ENCODE measurements around the gene PTPRJ.
"Not testable (repeated sequence)": the region's sequence is repeated elsewhere in the genome, so short reads cannot be mapped to it uniquely, and the experiment has no call there.

Gene PTPRJ

DNA sequence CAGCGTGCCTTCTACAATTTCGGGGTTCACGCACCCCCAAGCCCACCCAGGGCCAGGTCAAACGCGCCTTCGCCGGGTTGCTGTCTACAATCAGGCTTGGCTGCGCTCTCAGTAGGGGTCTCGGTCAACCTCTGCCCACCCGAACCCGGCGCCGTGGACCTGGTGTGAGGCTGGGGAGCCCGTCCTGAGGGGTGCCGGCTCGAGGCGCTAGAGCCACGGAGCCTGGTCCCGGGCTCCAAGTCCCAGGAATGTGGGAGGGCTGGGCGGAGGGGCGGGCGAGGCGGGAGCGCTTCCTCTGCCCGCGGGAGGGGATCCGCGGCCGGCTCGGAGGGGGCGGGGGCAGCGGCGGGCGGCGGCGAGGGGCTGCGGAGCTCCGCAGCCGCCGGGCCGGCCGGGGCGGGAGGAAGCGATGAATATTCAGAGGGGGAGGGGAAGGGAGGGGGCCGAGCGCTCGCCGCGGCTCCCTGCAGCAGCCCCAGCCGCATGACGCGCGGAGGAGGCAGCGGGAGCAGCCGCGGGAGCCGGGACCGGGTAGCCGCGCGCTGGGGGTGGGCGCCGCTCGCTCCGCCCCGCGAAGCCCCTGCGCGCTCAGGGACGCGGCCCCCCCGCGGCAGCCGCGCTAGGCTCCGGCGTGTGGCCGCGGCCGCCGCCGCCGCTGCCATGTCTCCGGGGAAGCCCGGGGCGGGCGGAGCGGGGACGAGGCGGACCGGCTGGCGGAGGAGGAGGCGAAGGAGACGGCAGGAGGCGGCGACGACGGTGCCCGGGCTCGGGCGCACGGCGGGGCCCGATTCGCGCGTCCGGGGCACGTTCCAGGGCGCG, at the start of gene PTPRJ:
Gene PTPRJ, plus strand, starts transcription at position 472 of the 819 bp plus-strand sequence. CDS start 354 bp downstream, outside the sequence.
- DNase-seq, result peak; percentile 68

DNA sequence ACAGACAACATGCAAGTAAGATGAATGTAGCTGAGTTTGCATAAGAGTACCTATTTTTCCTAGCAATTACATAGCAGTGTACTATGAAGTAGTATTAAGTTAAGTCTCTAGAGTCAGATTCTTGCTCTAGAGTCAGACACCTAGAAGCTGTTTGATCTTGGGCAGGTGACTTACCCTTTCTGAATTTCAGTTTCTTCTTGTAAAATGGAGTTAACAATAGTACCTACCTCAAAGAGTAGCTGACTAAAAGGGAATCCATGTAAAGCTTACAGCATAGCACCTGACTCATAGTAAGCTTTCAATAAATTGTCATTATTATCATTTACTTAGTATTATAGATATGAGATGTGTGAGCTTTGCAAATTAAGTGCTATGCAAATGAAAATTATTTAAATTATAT, 47.8 kb upstream of the PTPRJ start:
- no peak for DNase-seq

DNA sequence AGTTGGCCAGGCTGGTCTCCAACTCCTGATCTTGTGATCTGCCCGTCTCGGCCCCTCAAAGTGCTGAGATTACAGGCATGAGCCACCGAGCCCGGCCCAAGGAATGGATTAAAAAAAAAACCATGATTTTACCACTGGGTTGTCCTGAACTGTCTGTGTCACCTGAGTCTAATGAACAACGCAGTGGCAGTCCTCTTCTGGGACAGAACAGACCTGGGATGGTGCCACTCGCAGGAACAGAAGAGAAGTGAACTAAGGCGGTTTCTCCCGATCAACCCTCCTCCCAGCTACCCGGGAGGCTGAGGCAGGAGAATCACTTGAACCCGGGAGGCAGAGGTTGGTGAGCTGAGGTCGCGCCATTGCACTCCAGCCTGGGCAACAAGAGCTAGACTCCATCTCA, 46.6 kb upstream of the PTPRJ start:
- DNase-seq, result not testable (repeated sequence)

DNA sequence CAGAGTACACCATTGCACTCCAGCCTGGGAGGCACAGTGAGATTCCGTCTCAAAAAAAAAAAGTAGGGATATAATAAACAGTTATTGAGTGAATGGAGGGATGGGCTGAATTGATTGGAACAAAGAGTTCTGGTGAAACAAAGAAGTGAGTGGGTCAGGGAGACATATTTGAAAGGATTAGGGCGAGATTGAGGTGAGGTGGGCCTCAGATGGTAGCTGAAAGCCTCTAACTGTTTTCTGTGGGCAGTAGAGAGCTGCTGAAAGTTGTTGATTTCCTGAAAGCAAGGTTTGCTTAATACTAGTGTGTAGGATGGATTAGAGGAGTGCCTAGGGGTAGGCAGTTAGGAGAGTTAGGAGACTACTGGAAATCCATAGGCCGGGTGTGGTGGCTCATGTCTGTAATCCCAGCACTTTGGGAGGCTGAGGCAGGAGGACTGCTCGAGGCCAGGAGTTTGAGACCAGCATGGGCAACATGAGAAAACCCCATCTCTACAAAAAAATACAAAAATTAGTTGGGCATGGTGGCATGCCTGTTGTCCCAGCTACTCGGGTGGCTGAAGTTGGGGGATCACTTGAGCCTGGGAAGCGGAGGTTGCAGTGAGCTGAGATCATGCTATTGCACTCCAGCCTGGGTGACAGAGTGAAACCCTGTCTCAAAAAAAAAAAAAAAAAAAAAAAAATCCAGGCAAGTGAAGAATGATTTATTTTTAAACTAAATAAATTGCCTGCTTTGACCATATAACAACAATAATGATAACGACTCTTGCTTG, 41.4 kb upstream of the PTPRJ start:
- no peak for DNase-seq

DNA sequence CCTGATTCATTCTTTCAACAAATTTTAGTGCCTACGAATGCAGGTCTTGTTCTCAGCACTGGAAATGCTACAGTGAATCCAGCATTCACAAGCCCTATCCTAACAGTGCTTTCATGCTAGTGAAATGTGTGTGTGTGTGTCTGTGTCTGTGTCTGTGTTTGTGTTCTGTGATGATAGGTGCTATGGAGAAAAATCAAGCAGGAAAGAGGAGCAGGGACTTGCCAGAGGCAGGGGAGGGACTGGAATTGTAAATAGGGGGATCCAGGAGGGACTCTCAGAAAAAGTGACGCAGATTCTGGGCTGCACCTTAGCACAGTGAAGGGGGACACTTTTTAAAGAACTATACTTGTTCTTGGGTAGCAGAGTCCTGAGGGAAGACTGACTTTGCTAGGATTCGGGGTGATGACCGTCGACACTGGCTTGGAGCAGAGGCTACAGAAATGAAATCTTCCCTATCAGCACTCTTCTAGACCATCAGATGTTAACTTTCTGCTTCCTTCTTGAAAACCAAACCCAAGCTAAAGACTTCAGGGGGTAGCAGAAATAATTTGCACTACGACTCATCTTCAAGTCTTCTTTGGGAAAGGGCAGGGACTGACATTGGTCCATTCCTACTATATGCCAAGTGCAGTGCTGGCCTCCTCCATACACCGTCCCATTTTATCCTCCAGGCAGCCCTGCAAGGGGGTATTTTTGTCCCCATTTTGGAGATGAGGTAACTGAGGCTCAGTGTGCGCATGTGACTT, 39.3 kb upstream of the PTPRJ start:
- no peak for DNase-seq

DNA sequence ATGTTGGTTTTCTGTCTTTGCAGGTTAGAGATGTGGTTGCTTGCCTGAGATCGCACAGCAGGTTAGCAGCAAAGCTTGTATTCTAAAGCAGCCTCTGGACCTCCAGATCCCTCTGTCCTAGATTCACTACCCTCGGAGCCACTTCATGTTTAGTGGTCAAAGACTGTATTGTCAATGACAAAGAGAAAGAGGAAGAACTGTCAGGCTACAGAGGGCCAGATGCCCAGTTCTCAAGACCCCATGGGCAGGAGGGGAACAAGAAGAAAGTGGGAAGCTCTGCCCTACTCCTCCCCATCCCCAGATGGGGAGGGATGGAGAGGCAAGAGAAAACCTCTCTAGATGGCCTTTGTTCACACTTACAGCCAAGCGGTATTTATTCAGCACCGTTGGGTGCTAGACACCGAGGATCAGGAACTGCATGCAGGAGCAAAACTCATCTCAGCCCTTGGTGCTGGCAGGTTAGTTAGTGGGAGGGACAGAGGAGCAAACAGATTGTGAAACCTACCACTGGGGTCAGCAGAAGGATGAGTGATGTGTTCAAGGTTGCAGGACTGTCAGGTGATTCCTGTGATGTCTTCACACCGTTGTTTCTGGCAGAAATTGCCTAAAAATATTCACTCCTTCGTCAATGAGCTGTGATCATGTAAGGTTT, 38.3 kb upstream of the PTPRJ start:
- DNase-seq, result no peak

DNA sequence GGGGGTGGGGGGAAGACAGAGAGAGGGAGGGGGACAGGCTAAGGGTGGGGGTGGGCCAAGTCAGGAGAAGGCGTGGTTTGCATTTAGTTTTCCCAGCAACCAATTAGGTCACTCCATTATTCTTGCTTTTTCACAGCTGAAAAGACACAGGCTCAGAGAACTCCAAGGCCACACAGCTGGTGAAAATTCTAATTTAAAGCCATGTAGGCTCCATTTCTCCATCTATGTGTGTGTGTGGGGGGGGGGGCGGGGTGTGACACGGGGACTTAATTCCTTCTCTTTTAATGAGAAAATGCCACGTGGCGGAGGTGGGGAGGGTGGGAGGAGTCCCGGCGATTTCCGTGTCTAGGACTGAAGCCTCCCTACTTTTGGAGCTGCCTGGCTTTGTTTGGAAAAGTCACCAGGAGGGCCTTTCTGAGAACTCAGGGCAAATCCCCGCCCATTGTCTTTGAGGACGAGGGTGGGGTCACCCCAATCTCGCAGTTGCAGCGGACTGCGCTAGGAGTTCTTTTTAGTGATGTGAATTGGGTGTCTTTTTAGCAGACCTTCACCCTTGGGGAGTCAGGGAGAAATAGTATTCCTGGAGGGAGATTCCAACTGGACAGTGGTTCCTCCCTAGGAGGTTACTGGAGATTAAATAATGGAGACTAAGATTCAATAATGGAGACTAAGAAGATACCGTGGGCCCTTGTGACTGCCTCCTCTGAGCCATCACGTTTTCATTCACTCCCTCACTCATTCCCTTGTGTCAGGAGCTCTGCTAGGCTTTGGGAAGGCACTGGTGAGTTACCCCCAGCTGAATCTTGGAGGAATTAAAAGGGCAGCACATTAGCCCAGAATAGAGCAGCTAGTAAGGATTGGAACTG, 36.4 kb upstream of the PTPRJ start:
- no peak for DNase-seq

DNA sequence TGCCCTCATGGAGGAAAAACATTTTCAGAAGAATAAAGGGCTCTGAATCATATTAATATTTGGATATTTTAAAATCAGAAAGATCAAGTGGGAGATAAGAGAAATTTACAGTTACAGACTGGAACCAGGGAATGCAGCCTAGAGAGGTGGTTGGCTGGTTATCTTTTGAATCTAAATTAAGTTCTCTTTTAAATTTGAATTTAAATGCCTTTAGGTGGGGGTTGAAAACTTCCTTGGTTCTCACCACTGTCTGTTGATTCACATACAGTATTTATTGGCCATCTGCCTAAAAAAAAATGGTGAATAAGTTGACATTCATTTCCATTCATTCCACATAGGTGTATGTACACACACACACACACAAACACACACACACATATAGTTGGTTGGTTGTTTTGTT, 35.7 kb upstream of the PTPRJ start:
- no peak for DNase-seq

DNA sequence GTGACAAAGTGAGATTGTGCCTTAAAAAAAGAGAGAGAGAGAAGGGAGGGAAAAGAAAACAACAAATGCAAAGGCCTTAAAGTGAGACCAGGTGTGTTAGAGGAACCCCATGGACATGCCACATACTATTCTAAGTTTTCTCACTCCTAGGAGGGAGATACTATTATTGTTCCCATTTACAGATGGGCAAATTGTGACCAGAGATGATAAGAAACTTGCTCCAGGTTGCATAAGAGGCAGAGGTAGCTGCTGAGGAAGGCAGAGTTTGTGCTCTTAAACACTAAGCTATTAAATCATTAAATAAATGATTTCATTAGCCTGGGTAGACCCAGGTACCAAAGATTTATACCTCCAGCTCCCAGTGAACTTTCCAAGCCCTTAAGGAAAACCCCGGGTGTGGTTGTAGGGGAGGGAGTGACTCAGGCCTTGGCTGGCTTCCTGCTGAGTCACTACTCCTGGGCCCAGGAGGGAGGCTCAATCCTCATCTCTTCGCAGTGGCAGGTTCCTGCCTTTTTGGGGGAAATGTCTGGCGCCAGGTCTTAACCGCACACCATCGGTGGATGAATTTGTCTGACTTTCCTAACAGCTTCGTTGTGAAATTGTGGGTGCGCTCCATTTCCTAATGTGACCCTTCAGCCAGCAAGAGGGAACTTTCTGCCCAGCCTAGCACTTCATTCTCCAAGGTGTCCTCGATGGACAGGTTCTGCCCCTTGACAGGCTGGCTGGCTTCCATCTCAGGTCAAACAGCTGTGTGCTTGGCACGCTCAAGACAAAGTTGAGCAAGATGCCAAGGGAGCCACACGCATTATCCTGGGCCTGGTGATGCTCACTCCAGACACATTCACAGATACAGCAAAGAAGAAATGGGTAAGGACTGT, 33.4 kb upstream of the PTPRJ start:
- DNase-seq, result peak; percentile 47

DNA sequence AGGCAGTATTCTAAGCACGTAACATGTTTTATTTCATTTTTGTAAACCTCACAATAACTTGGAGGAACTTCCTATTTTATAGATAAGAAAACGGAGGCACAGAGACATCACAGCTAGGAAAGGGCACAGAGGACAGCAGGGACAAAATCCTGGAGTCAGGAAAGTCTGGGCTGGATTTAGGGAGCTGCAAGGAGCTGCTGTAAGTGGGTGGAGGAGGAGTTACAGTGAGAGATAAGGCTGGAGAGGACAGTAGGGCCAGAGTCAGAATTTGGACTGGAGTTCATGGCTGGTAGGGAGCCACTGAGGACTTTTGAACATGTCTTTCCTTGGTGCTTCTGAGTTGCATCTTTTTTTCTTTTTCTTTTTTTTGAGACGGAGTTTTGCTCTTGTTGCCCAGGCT, 32.2 kb upstream of the PTPRJ start:
- DNase-seq, result no peak

DNA sequence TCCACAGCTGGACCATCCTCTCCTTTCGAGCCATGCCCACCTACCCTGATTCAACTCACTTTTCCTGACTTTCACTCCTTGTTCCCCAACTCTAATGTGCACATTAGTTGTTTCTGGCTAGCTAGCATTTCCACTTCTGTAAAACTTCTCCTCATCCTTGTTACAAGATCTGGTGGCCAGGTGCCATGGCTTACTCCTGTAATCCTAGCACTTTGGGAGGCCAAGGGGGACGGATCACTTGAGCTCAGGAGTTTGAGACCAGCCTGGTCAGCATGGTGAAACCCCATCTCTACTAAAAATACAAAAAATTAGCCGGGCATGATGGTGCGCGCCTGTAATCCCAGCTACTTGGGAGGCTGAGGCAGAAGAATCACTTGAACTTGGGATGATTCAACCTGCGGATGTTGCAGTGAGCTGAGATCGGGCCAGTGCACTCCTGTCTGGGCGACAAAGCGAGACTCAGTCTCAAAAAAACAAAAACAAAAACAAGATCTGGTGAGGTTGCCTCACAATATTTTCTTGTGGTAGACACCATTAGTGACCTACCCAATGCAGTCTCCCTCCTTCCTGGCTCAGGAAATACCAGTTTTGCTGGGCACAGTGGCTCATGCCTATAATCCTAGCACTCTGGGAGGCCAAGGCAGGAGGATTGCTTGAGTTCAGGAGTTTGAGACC, 31.2 kb upstream of the PTPRJ start:
- not testable (repeated sequence) for DNase-seq

DNA sequence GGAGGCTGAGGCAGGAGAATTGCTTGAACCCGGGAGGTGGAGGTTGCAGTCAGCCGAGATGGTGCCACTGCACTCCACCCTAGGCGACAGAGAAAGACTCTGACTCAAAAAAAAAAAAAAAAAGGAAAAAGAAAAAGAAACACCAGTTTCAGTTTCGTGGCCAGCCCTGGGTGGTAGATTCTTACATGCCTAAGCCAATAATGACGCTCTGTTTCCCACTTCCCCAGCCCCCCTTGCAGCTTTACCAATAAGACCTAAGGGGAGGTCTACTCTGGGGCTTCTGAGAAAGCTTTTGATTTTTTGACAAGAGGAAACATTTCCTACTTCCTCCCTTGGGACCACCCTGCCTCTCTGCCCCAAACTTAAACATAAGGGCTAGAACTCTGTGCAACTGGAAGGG, 30.0 kb upstream of the PTPRJ start:
- DNase-seq, result no peak

DNA sequence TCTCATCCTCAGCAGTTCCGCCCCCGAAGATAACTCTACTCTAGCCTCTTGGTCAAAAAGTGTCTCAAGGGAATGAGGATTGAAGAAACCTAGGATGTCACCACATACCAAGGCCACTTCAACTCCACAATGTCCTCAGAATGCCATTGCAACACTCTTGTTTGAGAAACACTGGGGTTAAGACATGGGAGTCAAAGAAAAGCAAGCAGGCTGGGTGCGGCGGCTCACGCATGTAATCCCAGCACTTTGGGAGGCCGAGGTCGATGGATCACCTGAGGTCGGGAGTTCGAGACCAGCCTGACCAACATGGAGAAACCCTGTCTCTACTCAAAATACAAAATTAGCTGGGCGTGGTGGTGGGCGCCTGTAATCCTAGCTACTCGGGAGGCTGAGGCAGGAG, 28.9 kb upstream of the PTPRJ start:
- not testable (repeated sequence) for DNase-seq

DNA sequence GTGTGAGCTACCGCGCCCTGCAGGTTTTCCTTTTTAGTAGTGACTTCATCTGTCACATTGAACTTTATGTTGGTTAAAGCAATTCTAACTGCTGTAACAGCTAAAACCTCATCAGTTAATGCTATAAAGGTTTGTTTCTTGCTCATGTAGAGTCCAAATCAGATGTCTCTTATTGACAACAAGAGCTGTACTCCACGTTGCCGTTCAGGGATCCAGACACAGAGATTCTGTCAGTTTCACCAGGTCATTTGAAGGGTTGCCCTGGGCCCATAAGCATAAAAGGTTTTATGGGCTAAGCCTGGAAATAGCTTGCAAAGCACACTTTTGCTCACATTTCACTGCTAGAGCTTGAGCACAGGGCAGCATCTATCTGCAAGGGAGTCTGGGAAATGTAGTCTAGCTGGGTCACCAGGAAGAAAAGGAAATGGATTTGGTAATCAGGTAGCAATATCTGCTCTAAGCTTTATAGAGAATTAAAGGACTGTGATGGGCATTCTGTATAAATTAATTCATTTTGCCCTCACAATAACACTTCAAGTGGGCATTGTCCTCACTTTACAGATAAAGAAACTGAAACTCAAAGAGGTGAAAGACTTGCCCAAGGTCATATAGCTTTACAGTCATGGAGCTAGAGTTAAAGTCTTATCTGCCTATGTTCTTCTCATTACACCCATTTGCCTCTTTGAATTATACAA, 25.2 kb upstream of the PTPRJ start:
- no peak for DNase-seq

DNA sequence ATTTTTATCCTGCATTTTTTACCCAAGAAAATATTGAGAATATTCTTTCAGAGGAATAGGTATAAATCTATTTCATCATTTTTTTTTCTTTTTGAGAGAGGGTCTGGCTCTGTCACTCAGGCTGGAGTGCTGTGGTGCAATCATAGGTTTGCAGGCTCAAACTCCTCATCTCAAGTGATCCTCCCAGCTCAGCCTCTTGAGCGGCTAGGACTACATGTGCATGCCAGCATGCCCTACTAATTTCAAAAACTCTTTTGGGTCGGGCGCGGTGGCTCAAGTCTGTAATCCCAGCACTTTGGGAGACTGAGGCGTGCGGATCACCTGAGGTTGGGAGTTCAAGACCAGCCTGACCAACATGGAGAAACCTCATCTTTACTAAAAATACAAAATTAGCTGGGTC, 20.3 kb upstream of the PTPRJ start:
- DNase-seq, result no peak

DNA sequence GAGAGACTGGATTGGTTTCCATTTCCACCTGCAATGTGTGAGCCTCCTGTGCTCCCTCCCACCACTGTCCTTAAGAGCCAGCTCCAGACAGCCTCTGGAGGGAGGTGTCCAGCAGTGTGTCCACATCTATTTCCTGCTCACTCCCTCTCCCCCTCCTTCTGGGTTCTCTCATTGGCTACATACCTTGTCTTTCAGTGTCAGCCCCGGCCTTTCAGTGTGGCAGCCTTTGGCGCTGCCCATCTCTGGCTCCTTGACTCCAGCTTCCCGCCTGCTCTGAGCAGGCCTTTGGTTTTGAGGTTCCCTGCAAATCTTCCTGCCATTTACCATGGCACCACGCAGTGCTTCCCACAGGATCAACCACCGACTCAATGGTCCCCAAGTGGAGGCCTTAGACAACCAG, 19.0 kb upstream of the PTPRJ start:
- no peak for DNase-seq

DNA sequence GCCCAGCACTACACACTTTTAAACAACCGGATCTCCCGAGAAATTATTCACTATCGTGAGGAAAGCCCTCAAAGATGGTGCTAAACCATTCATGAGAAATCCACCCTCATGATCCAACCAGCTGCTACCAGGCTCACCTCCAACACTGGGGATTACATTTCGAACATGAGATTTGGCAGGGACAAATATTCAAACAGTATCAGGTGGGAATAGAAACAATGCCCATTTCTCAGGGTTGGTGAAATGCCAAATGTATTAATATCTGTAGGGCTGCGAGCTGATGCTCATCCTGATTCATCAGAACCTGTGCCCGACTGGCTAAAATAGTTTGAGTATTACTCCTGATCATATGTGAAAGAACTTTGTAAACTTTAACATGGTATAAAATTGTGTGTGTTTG, 15.8 kb upstream of the PTPRJ start:
- DNase-seq, result no peak

DNA sequence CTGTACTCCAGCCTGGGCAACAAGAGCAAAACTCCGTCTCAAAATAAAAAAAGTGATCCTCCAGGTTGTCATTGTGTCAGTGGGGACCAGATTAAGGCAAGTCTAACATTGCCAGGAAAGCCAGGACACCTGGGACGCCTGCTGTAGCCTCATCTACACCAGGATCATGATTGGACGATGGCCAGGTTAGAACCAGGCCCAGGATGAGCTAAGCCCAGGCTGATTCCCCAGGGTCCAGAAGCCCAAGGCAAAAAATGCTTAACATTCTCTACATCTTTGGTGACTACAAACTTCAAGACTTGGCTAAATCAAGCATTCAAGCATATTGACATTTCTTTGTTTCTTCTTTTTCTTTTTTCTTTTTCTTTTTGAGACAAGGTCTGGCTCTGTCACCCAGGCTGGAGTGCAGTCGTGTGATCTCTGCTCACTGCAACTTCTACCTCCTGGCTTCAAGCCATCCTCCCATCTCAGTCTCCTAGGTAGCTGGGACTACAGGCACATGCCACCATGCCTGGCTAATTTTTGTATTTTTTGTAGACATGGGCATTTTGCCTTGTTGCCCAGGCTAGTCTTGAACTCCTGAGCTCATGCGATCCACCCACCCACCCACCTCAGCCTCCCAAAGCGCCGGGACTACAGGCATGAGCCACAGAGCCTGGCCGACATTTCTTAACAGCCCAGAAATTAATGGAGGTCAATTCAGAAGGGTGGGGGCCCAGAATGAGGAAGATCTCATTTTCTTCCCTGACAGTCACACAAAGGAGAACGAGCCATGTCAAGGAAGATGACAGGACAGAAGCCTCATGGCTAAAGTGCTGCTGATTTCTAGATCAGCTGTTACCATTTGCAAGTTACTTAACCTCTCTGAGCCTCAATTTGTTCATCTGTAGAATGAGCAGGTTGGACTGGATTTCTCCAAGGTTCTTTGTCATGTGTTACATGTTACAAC, 12.5 kb upstream of the PTPRJ start:
- no peak for DNase-seq

DNA sequence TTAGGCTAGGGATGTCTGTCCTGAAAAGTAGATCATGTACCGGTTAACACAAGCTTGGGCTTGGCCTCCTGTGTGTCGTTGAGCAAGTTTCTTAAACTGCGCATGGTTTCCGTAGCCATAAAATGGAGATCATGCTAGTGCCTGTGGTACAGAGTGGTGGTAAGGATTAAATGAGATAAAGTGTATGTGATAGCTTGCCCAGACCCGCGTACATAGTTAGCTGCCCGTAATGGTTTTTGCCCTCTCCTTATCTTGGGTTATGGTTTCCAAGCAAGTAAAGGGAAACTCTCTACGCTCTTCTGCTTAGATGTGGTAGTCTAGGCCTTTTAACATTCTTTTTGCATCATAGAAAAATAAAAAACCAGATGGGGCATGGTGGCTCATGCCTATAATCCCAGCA, 11.0 kb upstream of the PTPRJ start:
- DNase-seq, result no peak
